ENCODE measurements around the gene CEP57L1. TPM values are rescaled to one million over a fixed set of nuclear protein-coding genes. Genes with fewer than 3 reads are reported as not detected.

Gene CEP57L1
- total and polyA plus RNA-seq, 3 donors from 2014 or later: 32.5 to 50.6 (median 32.7) TPM

DNA sequence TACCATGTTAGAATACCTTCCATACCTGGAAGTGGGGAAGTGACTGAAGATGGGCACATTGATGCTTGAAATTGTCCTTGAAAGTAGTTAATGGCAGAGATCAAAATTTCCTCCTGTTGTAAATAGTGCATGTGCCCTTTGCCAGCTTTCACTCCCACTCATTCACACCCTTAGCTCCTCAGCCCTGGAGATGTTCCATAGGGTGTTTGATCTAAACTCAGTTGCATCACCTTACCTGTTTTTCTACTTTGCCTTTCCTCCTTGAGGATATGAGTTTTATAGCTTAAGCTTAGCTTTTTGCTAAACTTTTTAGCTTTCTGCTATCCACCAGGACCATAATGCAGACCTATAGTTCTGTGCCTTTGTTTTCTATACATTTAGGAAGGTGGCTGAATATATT is 69.0 kb downstream of the CEP57L1 start:
- H3K36me3 ChIP-seq (ENCODE audit: low read depth, missing control alignments): no peaks in the 10 kb centered on the region
- intact Hi-C loops (cut with DNase I; ENCODE audit: low total_unique reads): no loop called here
- H3K27me3 ChIP-seq: no peaks in the 10 kb centered on the region
- H3K27ac ChIP-seq: no peak overlapping the region
- H3K4me3 ChIP-seq: no peak overlapping the region
- TF ChIP-seq, protein P1, sequence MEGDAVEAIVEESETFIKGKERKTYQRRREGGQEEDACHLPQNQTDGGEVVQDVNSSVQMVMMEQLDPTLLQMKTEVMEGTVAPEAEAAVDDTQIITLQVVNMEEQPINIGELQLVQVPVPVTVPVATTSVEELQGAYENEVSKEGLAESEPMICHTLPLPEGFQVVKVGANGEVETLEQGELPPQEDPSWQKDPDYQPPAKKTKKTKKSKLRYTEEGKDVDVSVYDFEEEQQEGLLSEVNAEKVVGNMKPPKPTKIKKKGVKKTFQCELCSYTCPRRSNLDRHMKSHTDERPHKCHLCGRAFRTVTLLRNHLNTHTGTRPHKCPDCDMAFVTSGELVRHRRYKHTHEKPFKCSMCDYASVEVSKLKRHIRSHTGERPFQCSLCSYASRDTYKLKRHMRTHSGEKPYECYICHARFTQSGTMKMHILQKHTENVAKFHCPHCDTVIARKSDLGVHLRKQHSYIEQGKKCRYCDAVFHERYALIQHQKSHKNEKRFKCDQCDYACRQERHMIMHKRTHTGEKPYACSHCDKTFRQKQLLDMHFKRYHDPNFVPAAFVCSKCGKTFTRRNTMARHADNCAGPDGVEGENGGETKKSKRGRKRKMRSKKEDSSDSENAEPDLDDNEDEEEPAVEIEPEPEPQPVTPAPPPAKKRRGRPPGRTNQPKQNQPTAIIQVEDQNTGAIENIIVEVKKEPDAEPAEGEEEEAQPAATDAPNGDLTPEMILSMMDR (IDR thresholded peaks at IDR 0.05): no peak
- no peak for TF ChIP-seq POLR2A (IDR thresholded peaks at IDR 0.05)
- H3K4me1 ChIP-seq: no peaks in the 10 kb centered on the region
- H3K9me3 ChIP-seq: no peaks in the 10 kb centered on the region
- no peak for DNase-seq

GRCh38 chr6:109165392-109165974 is 70.2 kb downstream of the CEP57L1 start:
- Histone ChIP-seq H3K27ac (no peak overlapping the region), H3K4me3 (no peak overlapping the region), H3K4me1 (no peaks in the 10 kb centered on the region), H3K9me3 (no peaks in the 10 kb centered on the region), H3K36me3 (ENCODE audit: low read depth, missing control alignments) (no peaks in the 10 kb centered on the region), H3K27me3 (no peaks in the 10 kb centered on the region)
- 31 to 62% methylated on average over 1 of the region's 1 CpG for whole genome bisulfite sequencing, 2 donors
- intact Hi-C loops (cut with DNase I; ENCODE audit: low total_unique reads): no loop called here
- no peak for TF ChIP-seq POLR2A (IDR thresholded peaks at IDR 0.05)
- TF ChIP-seq, protein P1 (IDR thresholded peaks at IDR 0.05): no peak
- no peak for DNase-seq

GRCh38 chr6:109166673-109167072 is 71.4 kb downstream of the CEP57L1 start:
- H3K4me1 ChIP-seq: no peaks in the 10 kb centered on the region
- TF ChIP-seq, protein P1 (IDR thresholded peaks at IDR 0.05): no peak
- no peak for TF ChIP-seq POLR2A (IDR thresholded peaks at IDR 0.05)
- intact Hi-C loops (cut with DNase I; ENCODE audit: low total_unique reads): no loop called here

DNA sequence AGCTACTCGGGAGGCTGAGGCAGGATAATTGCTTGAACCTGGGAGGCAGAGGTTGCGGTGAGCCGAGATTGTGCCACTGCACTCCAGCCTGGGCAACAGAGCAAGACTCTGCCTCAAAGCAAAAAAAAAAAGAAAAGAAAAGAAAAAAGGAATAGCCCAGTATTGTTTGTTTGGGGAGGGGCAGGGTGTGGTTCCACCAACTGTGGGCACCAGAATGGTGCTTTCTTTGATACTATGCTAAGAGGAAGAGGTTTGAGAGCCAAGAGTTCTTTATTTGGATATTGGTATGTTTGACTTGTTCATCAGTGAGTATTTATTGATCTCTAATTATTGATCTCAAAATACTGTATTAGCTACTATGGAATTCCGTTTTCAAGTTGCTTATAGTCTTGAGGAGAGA is 72.3 kb downstream of the CEP57L1 start:
- no peaks in the 10 kb centered on the region for H3K36me3 ChIP-seq (ENCODE audit: low read depth, missing control alignments)
- no peaks in the 10 kb centered on the region for H3K4me1 ChIP-seq
- no peaks in the 10 kb centered on the region for H3K9me3 ChIP-seq
- intact Hi-C loops (cut with DNase I; ENCODE audit: low total_unique reads): no loop called here
- H3K27ac ChIP-seq: no peak overlapping the region
- 96% methylated on average over 4 of the region's 4 CpGs for WGBS, 2 donors
- TF ChIP-seq POLR2A (IDR thresholded peaks at IDR 0.05): no peak
- TF ChIP-seq, protein P1 (IDR thresholded peaks at IDR 0.05): no peak
- no peak overlapping the region for H3K4me3 ChIP-seq
- DNase-seq: no peak
- no peaks in the 10 kb centered on the region for H3K27me3 ChIP-seq

More at GRCh38 chr6:109166673-109167072, 71.4 kb downstream of the CEP57L1 start:
- H3K4me3 ChIP-seq: no peak overlapping the region
- 95 to 98% methylated on average over 3 of the region's 3 CpGs for WGBS, 2 donors
- H3K9me3 ChIP-seq: no peaks in the 10 kb centered on the region
- no peaks in the 10 kb centered on the region for H3K27me3 ChIP-seq
- H3K36me3 ChIP-seq (ENCODE audit: low read depth, missing control alignments): no peaks in the 10 kb centered on the region
- H3K27ac ChIP-seq: no peak overlapping the region
- DNase-seq: no peak

- Histone ChIP-seq H3K36me3 (ENCODE audit: low read depth, missing control alignments) (no peaks in the 10 kb centered on the region), H3K4me3 (no peak overlapping the region), H3K4me1 (no peaks in the 10 kb centered on the region), H3K27me3 (no peaks in the 10 kb centered on the region), H3K9me3 (no peaks in the 10 kb centered on the region), H3K27ac (no peak overlapping the region)
- intact Hi-C loops (cut with DNase I; ENCODE audit: low total_unique reads): no loop called here
- WGBS, 2 donors: 39 to 50% methylated on average over 2 of the region's 2 CpGs
- DNase-seq: no peak
- no peak for TF ChIP-seq POLR2A (IDR thresholded peaks at IDR 0.05)
- TF ChIP-seq, protein P1 (IDR thresholded peaks at IDR 0.05): no peak
These were observed 75.0 kb downstream of the CEP57L1 start for GRCh38 chr6:109170333-109170732.
